A549 treated with dexamethasone at 1 μM for 4 hours (cell line): Measurements from ENCODE around the gene IL16. TPM values are rescaled to one million over a fixed set of nuclear protein-coding genes. Genes with fewer than 3 reads are reported as not detected.

Experiments used
- total RNA-seq: library from RNA; stranded (reverse); fragments of 200-300 nt; extraction: Qiagen RNA extraction; gene quantifications from 5 replicates; pipeline ENCODE4 v1.2.3, GENCODE V29; 2022

Gene IL16
- 0.18 to 0.29 TPM in 2 of 5 replicates, not detected in the others for total RNA-seq

DNA sequence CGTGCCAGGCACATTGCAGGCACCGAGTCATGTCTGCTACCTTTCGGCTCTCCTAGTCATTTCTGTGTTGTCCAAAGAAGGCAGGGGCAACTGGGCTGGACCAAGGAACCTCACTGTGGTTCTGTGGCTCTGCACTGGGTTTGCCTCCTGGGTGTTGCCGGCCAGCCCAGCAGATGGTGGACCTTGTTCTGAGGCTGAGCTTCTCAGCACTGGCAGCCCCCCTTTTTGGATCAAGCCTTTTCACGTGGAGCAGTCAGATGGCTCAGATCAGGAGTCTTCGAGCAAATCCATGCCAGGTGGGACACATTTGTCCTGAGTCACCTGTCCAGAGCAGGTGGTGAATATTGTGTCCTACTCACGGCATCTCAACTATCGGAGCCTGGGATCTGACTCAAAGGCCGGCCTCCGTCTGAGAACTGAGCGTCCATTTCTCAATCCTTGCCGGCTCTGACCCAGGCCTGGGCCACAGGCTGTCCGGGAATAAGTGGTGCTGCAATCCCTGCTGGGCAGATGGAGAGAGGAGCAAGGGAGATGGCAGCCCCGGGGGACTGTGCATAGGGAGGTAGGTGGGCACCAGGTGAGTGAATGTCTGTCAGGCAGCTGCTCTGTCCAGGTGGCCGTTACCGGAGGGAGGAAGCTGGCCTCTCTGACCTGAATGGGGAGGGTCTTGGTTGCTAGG lies at the start of gene IL16:
Gene IL16, plus strand, starts transcription at position 304 of the 679 bp plus-strand sequence. CDS start 28,521 bp downstream, outside the sequence.

DNA sequence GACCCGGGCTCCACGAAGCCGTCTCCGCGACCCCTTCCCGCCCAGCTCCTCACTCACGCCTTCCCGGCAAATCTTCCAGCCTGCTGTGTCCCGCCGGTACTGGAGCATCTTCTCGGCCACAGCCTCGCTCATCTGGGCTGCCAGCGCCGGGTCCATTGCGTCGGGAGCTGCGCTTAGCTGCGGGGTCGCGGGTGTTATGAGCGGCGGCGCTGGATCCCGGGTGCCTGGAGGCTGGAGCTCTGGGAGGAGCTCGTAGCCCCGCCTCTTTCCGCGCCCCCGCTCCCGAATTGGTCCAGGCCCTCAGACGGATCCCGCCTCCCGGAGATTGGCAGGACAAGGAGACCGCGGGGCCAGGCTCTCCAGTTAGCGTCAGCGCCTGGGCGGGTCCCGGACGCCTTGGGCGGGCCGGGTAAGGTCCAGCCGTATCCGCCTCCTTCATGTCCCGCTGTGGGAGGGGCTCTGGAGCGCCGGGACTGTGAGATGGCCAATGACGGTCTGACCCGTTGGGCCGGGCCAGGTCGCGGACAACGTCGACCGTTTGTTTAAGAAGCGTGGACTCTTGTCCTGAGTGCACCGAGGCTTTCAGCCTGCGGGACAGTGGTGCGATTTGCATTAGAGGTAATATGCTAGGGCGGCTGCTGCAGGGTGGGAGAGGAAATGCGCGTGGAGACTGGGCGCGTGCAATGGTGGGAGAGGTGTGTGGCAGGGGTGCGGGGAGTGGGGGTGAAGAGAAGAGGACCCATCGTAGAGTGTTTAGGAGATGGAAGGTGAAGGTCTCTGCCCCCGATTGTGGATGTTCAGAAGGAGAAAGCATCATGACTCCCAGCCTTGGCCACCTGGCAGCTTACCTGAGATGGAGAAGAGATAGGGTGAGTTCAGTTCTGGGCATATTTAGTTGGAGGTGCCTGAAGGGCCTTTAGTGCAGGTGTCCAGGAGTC lies 127.5 kb downstream of the IL16 start, which contains the start of gene STARD5:
Gene STARD5, minus strand, starts transcription at position 198 of the 938 bp plus-strand sequence. Its CDS starts 42 bp downstream, at position 156.

Other genes starting within 250 kb of the IL16 start
- 35.9 to 41.4 TPM (median 39.8 TPM) in 5 replicates for gene MESD, start 207.1 kb upstream of the IL16 start, total RNA-seq
- 10.3 to 17.7 TPM (median 14.1 TPM) in 5 replicates for gene TLNRD1, start 196.0 kb upstream of the IL16 start, total RNA-seq
- gene CFAP161, start 62.6 kb upstream of the IL16 start, total RNA-seq, result not detected in 5 replicates
- 1.5 to 1.8 TPM (median 1.7 TPM) in 5 replicates for gene STARD5, start 127.3 kb downstream of the IL16 start, total RNA-seq
- gene TMC3, start 177.3 kb downstream of the IL16 start, total RNA-seq, result not detected in 5 replicates